ENCODE measurements around the gene TTC5.
A peak's percentile ranks its signal among the peaks of the same experiment; 100 is the strongest.
"Not testable (repeated sequence)": the region's sequence is repeated elsewhere in the genome, so short reads cannot be mapped to it uniquely, and the experiment has no call there.

TTC5 gene, protein sequence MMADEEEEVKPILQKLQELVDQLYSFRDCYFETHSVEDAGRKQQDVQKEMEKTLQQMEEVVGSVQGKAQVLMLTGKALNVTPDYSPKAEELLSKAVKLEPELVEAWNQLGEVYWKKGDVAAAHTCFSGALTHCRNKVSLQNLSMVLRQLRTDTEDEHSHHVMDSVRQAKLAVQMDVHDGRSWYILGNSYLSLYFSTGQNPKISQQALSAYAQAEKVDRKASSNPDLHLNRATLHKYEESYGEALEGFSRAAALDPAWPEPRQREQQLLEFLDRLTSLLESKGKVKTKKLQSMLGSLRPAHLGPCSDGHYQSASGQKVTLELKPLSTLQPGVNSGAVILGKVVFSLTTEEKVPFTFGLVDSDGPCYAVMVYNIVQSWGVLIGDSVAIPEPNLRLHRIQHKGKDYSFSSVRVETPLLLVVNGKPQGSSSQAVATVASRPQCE

GRCh38 chr14:20305265-20306078, at the start of gene TTC5:
TSS of gene TTC5 (minus strand) at chr14:20305951. CDS start at chr14:20305937, 14 bp downstream.
- peak; percentile 86 for DNase-seq

DNA sequence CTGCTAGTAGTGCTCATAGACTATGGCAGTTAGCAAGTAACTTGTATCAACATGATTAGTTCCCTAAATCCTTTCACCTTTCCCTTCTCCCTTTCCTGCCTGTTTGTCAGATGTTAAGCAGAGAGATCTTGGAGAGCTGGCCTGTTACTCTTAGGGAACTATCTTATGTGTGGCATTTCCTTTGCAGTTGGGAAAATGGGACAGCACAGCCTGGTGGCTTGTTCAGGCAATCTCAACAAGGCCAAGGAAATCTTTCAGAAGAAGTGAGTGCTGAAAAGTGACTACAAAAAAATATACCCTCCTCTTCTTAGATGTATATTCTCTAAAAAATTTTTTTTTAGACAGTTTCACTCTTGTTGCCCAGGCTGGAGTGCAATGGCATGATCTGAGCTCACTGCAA, 45.1 kb upstream of the TTC5 start:
- DNase-seq: no peak

DNA sequence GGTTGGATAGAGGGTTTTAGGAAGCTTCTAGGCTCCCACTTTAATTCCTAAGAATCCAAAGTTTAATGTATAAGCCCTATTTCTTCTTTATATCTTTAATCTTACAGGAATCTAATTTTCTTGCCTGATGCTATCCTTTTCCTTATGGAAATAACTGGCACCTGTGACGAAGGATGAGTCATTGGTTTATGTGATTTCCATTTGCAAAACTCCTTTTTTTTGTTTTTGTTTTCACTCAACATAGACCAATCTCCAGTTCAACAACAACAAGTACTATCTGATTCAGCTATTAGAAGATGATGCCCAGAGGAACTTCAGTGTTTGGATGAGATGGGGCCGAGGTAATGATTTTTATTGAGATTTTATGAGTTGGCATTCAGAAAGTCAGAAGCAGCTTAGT, 44.5 kb upstream of the TTC5 start:
- no peak for DNase-seq

GRCh38 chr14:20347747-20348146, 42.0 kb upstream of the TTC5 start:
- DNase-seq: no peak

- no peak for DNase-seq
Measured at GRCh38 chr14:20346713-20347112, 41.0 kb upstream of the TTC5 start.

GRCh38 chr14:20345366-20345765, 39.6 kb upstream of the TTC5 start:
- DNase-seq: no peak

DNA sequence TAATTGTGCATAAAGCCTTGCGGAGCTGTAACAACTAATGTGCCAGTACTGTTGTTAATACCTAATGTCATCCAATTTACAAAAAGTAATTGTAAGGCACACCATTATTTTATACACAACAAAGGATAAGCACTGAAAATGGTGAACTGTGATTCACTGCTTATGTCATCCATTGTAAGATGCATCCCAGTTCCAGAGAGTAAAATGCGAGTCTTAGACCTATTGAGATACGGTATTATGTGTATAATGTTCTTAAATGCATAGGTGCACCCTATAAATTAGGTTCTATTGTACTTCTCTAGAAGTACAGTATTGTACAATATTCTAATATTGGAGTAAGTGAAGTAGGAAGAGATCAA, 38.1 kb upstream of the TTC5 start:
- peak; percentile 22 for DNase-seq

DNA sequence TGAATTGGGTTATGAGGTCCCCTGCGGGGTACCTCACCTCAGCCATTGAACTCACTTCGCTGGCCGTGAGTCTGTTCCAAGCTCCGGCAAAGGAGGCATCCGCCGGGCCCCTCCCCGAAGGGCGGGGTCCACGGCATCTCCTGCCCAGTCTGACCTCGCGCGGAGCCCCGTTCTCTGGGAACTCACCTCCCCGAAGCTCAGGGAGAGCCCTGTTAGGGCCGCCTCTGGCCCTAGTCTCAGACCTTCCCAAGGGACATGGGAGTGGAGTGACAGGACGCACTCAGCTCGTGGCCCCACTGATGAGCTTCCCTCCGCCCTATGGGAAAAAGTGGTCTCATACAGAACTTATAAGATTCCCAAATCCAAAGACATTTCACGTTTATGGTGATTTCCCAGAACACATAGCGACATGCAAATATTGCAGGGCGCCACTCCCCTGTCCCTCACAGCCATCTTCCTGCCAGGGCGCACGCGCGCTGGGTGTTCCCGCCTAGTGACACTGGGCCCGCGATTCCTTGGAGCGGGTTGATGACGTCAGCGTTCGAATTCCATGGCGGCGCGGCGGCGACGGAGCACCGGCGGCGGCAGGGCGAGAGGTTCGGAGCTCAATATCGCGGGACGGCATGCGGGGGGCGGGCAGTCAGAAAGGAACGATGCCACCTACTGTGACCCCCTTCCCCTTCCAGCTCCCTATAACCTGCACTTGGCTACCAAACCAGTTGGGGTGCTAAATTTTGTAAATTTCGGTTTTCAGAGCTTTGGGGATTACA, 37.5 kb upstream of the TTC5 start, which contains the start of gene PARP2:
TSS of gene PARP2 (plus strand) at position 544 of the 770 bp plus-strand sequence. CDS start at position 551, 7 bp downstream.
- DNase-seq: peak; percentile 100

DNA sequence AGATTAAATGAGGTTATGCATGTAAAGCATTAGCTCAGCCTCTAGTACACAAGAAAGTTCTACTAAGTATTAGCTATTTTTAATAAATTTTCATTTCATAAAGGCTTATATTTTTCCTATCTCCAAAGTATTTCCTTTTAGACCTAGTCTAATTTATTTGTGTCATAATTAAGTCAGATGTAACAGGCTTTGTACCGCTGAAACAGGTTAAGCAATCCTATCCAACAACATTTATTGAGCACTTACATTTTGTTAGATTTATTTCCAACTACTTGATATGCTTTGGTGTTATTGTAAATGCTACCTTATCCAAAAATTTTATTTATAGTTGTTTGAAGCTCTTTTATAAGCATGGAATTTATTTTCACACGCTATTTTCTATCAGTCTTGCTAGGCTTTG, 35.9 kb upstream of the TTC5 start:
- DNase-seq: no peak

GRCh38 chr14:20341032-20341431, 35.3 kb upstream of the TTC5 start:
- not testable (repeated sequence) for DNase-seq

DNA sequence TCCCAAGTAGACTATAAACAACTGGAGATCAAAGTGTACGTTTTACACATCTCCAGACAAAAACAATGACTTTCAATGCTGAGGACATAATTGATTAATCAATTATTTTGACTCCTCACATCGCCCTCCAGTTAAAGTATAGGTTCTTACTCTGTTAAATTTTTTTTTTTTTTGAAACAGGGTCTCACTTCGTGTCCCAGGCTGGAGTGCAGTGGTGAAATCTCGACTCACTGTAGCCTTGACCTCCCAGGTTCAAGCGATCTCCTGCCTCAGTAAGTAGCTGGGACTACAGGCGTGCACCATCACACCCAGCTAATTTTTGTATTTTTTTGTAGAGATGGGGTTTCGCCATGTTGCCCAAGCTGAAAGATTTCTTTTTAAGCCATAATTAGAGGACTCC, 28.3 kb upstream of the TTC5 start:
- no peak for DNase-seq

- DNase-seq: no peak
Measured at GRCh38 chr14:20333494-20333841, 27.7 kb upstream of the TTC5 start.

- DNase-seq: peak; percentile 91
Measured at GRCh38 chr14:20332788-20333493, 27.2 kb upstream of the TTC5 start, which contains the start of gene CCNB1IP1. TSS of gene CCNB1IP1 (minus strand) at chr14:20333279. CDS start at chr14:20316523, 16,756 bp downstream.

DNA sequence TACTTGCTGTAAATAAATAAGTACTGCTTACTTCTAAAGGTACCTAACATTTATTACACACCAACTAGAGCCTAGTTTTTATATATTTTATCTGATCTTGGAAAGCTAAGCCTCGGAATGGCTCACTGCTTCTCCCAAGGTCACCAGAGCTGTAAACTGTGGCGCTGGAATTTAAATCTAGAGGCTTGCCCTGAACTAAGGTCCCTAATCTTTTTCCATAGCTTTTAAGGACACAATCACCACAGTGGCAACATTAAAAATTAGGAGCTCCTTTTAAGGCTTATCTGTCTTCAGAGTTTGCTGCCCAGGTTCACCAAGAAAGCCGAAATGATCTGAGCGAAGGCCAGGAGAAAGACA, 26.7 kb upstream of the TTC5 start:
- DNase-seq: peak; percentile 17

DNA sequence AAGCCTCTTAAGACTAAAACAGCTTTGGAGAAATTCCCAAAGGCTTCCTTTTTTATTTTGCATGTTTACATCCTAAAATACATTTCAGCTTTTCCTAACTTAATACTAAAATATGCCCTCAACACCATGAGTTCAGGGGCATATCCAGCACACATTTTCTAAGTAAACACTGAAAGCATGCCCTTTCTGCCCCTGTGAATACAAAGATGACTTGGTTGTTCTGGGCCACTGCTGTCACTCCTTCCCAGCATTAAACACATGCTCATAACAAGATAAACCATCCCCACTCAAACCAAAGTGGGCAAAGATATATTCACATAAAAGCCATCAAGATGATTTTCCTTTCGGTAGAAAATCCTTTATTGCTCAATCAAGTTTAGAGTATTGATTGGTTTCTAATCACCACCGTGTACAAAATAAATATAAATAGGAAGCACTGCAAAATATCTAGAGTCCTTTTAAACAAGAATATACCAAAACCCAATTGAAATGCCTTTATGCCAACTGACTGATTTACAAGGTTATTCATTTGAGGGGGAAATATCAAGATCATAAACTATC, 25.4 kb upstream of the TTC5 start:
- DNase-seq: no peak

DNA sequence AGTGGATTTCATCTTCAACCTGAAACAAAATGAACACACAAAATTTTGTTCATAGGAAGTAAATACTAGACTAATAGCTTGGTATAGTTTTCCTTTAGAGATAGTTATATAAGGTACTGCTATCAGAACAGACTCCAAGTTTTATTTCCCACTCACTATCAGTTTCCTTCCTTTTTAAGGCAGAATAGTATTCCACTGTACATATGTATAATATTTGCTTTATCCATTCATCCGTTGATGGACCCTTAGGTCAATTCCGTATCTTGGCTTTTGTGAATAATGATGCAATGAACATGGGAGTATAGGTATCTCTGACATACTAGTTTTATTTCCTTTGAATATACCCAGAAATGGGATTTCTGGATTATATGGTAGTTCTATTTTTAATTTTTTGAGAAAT, 23.6 kb upstream of the TTC5 start:
- no peak for DNase-seq

GRCh38 chr14:20328705-20329104, 23.0 kb upstream of the TTC5 start:
- no peak for DNase-seq

- peak; percentile 60 for DNase-seq
Measured at GRCh38 chr14:20327005-20327869, 21.5 kb upstream of the TTC5 start.

DNA sequence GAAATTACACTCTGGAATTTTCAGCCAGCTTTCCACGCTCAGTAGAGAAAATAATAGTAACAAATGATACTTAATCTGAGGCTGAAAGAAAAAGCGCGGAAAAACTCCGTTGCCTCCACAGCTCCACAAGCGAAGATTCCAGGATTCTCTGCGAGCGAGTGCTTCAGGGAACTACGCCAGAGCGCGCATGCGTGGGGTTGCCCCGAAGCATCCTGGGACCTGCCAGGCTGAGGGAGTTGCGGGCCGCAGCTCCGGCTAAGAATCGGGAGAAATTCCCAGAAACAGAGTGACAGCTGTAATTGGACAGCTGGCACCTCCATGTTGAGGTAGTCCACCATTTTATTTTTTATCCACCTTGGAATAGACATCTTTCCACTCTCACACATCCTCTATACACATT, 12.0 kb upstream of the TTC5 start:
- DNase-seq: no peak

DNA sequence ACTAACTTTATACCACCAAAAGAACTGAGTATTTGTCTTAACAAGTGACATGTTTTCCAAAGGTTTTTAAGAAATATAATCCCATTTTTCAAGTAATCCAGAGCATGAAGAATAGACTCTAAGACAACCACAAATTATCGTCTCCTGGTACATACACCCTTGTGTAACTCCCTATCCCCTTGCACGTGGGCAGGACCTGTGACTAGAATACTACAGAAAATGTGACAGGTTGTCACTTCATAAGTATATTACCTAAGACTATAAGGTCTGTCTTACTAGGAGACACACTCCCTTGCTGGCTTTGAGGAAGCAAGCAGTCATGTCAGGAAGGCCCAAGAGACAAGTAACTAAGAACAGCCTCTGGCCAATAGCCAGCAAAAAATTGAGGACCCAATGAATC, 8.3 kb upstream of the TTC5 start:
- DNase-seq: no peak

DNA sequence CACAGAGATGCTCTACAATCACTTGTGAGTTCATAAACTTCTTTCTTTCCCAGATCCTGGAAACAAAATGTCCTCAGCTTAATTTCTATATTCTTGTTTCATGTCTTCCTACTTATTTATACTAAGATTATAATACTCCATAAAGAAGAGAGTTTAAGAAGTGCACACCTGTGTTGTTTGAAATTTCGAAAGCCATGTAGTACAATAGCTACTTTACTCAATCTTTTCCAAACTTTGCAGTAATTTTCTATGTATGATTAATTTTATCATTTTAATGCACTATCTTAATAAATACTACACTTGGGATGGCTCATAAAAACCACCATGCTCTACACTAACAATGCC, 300 bp upstream of the TTC5 start:
- no peak for DNase-seq
